22Rv1 (cell line): ENCODE results near the gene CDK13.

Source experiments
- CTCF ChIP-seq: fragments of 450-650 bp; IDR thresholded peaks from 2 replicates; pipeline ENCODE4 v1.5.1; 2017; ENCODE audit warnings: mild to moderate bottlenecking
- ZFX ChIP-seq: fragments of 450-650 bp; IDR thresholded peaks from 2 replicates; pipeline ENCODE4 v1.6.1; 2017; ENCODE audit warnings: antibody characterized with exemption, borderline replicate concordance

- TF ChIP-seq CTCF (no peak), ZFX (no peak)
Measured at GRCh38 chr7:40072268-40072667, 122.2 kb downstream of the CDK13 start.
